Stomach smooth muscle (tissue), 2 donors: Measurements from ENCODE around the gene FAM98A.

Experiments
- H3K27ac ChIP-seq: one replicate; pipeline ENCODE4 v1.7.0; 2013; ENCODE audit warnings: mild to moderate bottlenecking, low read length, inconsistent platforms
- H3K27me3 ChIP-seq, 2 donors: one replicate each; pipeline ENCODE4 v1.7.0; 2013; ENCODE audit warnings: low read length in 2 of 2; ENCODE audit not compliant: insufficient read depth in 2 of 2, control insufficient read depth in 1 of 2
- H3K36me3 ChIP-seq, 2 donors: one replicate each; pipeline ENCODE4 v1.7.0; 2013; ENCODE audit warnings: low read length in 2 of 2; ENCODE audit not compliant: control insufficient read depth in 2 of 2, insufficient read depth in 2 of 2
- H3K4me1 ChIP-seq: one replicate; pipeline ENCODE4 v1.7.0; 2013; ENCODE audit warnings: low read length; ENCODE audit not compliant: control insufficient read depth, insufficient read depth
- H3K4me3 ChIP-seq, 2 donors: one replicate each; pipeline ENCODE4 v1.7.0; 2013; ENCODE audit warnings: low read length in 2 of 2
- H3K9ac ChIP-seq, 2 donors: one replicate each; pipeline ENCODE4 v1.7.0; 2013; ENCODE audit warnings: low read length in 2 of 2, mild to moderate bottlenecking in 1 of 2
- H3K9me3 ChIP-seq, 2 donors: one replicate each; pipeline ENCODE4 v1.7.0; 2013; ENCODE audit warnings: low read length in 2 of 2; ENCODE audit not compliant: control insufficient read depth in 2 of 2
- donor health status: healthy.
- donor health status: Pancreatic carcinoma.

The FAM98A gene

GRCh38 chr2:33573657-33574056 lies 25.4 kb downstream of the FAM98A start:
- no peaks in the 10 kb centered on the region for H3K4me1 ChIP-seq
- H3K27ac ChIP-seq = no peak overlapping the region
- H3K9me3 ChIP-seq = no peaks in the 10 kb centered on the region
- no peaks in the 10 kb centered on the region for H3K36me3 ChIP-seq
- no peaks in the 10 kb centered on the region for H3K27me3 ChIP-seq
- H3K4me3 ChIP-seq = no peak overlapping the region
- H3K9ac ChIP-seq = no peak overlapping the region

DNA sequence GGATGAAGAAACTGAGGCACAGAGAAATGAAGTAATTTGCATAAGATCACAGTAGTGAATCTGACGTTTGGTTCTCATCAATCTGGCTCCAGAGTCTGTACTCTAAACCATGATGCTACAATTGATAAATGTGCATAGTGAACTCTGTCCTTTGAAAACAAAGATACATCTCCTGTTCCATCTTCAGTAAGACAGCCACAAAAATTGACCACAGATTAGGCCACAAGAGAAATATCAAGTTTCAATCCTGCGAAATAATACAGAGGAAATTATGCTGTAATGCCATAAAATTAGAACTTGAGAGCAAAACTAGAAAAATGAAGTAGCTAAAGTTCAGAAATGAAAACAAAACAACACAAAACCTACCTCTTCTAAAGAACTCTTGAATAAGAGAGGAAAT lies 28.4 kb downstream of the FAM98A start:
- Histone ChIP-seq H3K9me3 (no peaks in the 10 kb centered on the region), H3K27ac (no peak overlapping the region), H3K36me3 (no peaks in the 10 kb centered on the region), H3K9ac (no peak overlapping the region), H3K4me3 (no peak overlapping the region), H3K27me3 (no peaks in the 10 kb centered on the region), H3K4me1 (no peaks in the 10 kb centered on the region)

DNA sequence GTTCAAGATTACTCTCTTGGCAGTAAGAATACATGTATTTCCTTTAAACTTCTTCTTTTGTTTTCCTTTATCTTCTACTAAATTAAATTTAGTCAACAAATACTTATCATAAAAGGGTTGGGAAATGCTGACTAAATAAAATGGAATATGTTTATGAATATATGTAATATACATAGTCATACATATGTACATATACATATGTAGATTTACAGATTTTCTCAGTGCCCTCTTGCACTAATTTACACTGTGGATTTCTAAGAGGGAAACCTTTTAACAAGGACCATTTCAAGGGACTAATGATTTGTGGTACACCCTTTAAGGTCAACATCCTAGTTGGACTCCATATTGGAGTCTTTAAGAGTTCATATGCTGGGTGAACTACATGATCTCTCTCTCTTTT lies 37.2 kb downstream of the FAM98A start:
- Histone ChIP-seq H3K4me1 (no peaks in the 10 kb centered on the region), H3K36me3 (no peaks in the 10 kb centered on the region), H3K27me3 (no peaks in the 10 kb centered on the region), H3K27ac (no peak overlapping the region), H3K9me3 (no peaks in the 10 kb centered on the region), H3K9ac (no peak overlapping the region), H3K4me3 (no peak overlapping the region)

- H3K9me3 ChIP-seq = no peaks in the 10 kb centered on the region
- H3K27me3 ChIP-seq = no peaks in the 10 kb centered on the region
- no peaks in the 10 kb centered on the region for H3K4me1 ChIP-seq
- H3K9ac ChIP-seq = no peak overlapping the region
- H3K4me3 ChIP-seq = no peak overlapping the region
- H3K27ac ChIP-seq = no peak overlapping the region
- no peaks in the 10 kb centered on the region for H3K36me3 ChIP-seq
Measured at GRCh38 chr2:33560017-33560416, 39.1 kb downstream of the FAM98A start.

GRCh38 chr2:33559328-33559727 lies 39.8 kb downstream of the FAM98A start:
- H3K27me3 ChIP-seq = no peaks in the 10 kb centered on the region
- H3K4me3 ChIP-seq = no peak overlapping the region
- H3K36me3 ChIP-seq = no peaks in the 10 kb centered on the region
- no peaks in the 10 kb centered on the region for H3K9me3 ChIP-seq
- H3K27ac ChIP-seq = no peak overlapping the region
- no peaks in the 10 kb centered on the region for H3K4me1 ChIP-seq
- no peak overlapping the region for H3K9ac ChIP-seq

DNA sequence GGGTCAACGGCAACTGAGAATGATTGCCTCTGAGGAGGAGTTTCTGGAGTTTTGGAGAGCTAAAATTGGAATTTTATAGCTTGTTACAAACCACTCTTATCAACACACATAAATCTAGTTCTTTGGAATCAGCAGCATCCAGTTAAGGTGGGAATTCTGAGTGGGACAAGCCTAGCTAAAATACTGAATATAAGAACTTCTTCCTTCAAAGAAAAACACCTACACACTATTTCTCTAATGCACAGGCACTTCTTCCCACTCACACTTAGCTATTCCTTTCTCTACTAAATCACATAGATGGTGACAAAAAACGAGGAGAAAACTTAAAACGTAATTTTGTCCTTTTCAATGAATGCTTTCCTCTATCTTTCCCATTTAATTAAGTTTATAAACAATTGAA lies 43.4 kb downstream of the FAM98A start:
- Histone ChIP-seq H3K27me3 (no peaks in the 10 kb centered on the region), H3K27ac (no peak overlapping the region), H3K4me1 (no peaks in the 10 kb centered on the region), H3K4me3 (no peak overlapping the region), H3K9ac (no peak overlapping the region), H3K9me3 (no peaks in the 10 kb centered on the region), H3K36me3 (no peaks in the 10 kb centered on the region)

- no peaks in the 10 kb centered on the region for H3K27me3 ChIP-seq
- H3K36me3 ChIP-seq = no peaks in the 10 kb centered on the region
- no peak overlapping the region for H3K9ac ChIP-seq
- no peak overlapping the region for H3K4me3 ChIP-seq
- no peaks in the 10 kb centered on the region for H3K9me3 ChIP-seq
- H3K4me1 ChIP-seq = peaks cover 11% of the 10 kb centered on the region
- H3K27ac ChIP-seq = no peak overlapping the region
Measured at GRCh38 chr2:33552758-33553461, 46.2 kb downstream of the FAM98A start.

DNA sequence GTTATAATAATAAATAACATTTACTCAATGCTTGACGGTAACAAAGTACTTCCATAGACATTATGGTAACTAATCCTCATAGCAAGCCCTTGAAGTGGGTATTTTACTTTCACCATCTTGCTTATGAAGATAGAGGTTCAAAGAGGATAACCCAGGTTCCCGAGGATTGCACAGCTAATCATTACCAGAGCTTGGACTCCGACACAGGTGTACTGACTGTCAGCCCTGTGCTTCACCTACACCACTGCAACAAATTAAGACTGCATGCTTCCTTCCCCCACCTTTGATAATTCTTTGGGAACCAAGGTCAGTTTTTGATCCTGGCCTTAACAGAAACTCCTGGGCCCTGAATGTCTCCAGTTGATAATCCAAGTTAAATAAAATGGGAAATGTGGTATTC lies 48.9 kb downstream of the FAM98A start:
- Histone ChIP-seq H3K27ac (no peak overlapping the region), H3K4me1 (peaks cover 11% of the 10 kb centered on the region), H3K9me3 (no peaks in the 10 kb centered on the region), H3K4me3 (peak overlapping the region in 1 of 2 donors; percentile 20), H3K36me3 (no peaks in the 10 kb centered on the region), H3K9ac (no peak overlapping the region), H3K27me3 (no peaks in the 10 kb centered on the region)

GRCh38 chr2:33541243-33541642 lies 57.9 kb downstream of the FAM98A start:
- H3K36me3 ChIP-seq = no peaks in the 10 kb centered on the region
- H3K27ac ChIP-seq = no peak overlapping the region
- no peaks in the 10 kb centered on the region for H3K9me3 ChIP-seq
- H3K4me1 ChIP-seq = no peaks in the 10 kb centered on the region
- H3K27me3 ChIP-seq = no peaks in the 10 kb centered on the region
- no peak overlapping the region for H3K4me3 ChIP-seq
- H3K9ac ChIP-seq = no peak overlapping the region

GRCh38 chr2:33535421-33535820 lies 63.7 kb downstream of the FAM98A start:
- Histone ChIP-seq H3K4me3 (no peak overlapping the region), H3K36me3 (no peaks in the 10 kb centered on the region), H3K9ac (no peak overlapping the region), H3K9me3 (no peaks in the 10 kb centered on the region), H3K27ac (no peak overlapping the region), H3K27me3 (no peaks in the 10 kb centered on the region), H3K4me1 (no peaks in the 10 kb centered on the region)
